NCI-H2196 (cell line): Measurements from ENCODE around the gene NKX2-8.

Source experiments
- DNase-seq: peaks from one replicate; lab custom pipeline; 2025; ENCODE audit not compliant: unreplicated experiment; lab: John Stamatoyannopoulos, UW

The NKX2-8 gene

DNA sequence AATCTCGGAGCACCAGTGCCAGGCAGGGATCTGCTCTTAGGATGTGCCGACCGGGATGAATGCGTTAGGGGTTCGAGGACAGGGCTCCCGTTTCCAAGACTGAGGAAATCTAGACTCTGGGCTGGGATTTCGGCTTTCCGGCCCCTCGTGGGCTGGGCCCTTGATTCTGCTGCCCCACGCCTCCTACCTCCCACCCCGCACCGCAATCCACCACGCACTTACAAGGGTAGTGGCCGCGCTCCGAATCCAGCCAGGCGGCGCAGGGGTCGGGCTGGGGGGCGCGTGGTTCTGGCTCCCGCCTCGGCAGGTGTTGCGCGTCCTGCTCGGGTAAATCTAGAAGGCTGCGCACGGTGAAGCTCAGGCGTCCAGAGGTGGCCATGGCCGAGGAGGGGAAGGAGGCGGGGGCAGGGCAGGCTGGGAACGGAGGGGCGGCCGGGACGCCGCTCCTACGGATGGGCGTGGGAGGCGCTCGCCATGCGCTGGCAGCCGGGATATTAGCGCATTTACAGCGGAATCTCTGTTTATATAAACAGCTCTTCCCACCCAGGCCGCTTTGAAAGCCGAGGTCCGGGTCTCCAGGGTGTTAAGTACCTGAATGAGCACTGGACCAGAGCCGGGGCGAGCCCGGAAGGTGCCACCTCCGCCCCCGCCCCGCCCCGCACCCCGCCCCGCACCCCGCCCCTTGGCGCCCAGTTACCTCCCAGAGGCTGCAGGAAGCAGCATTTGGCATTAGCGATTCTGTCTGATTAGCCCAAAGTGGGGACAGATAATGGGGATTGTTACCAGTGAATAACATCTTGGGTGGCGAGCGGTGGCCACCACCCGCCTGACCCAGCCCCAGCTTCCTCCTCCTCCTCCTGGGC, at the start of gene NKX2-8:
NKX2-8 (minus strand) TSS at position 604 of the 863 bp plus-strand sequence; CDS start at position 379, 225 bp downstream.
- peak; percentile 57 for DNase-seq

DNA sequence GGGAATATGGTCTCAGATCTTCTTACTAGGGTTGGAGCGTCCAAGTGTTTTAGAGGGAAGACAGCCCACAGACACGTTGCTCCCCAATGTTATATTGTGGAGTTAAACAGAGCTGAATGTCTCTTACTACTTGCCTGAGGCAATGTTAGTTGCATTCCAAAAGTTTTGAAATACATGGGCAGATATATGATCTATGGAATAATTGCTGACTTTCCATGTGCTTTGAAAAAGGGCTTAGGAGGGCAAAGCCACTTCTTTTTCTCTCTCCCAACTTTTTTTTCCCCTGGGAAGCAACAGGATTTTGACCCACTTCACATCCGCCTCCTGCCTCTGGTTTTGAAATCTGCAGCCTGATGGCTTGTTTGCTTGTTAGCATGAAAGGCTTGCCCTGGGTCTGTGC, 45.6 kb upstream of the NKX2-8 start:
- DNase-seq = no peak

DNA sequence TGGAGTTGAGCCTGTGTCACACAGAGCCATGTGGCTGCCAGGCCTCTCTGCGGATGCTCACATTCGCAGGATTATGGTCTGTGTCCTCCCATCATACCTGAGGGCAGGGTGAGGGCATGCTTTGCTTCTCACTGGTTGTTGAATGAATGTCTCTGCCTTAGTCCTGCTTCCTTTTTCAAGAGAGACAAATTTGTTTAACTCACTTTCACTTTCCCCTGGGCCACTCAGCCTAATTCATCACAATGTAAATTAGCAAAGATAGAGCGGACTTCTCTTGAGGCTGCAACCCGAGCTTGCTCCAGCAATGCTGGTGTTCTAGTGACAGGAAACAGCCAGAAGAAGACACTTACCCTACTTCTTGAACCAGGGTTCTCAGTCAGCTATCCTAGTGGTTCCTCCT, 43.7 kb upstream of the NKX2-8 start:
- no peak for DNase-seq

- no peak for DNase-seq
Measured at GRCh38 chr14:36625436-36625835, 43.0 kb upstream of the NKX2-8 start.

- no peak for DNase-seq
Measured at GRCh38 chr14:36625014-36625413, 42.6 kb upstream of the NKX2-8 start.

DNA sequence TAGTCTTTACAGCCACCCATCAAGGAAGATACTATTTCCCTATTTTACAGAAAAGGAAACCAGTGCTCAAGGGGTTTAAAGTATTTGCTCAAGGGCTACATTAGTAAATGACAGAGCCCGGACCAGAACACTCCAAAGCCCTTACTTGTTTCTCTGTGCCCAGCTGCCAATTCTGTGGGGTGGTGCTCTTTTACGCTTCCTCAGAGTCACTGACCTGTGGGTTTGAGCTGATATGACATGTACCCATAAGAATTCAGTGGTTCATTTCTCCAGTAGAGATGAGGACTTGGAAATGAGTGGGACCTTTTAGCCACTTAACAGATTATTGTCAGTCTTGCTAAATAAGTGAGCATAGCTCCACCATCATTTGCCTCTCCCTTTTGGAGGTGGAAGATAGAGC, 37.4 kb upstream of the NKX2-8 start:
- DNase-seq = no peak

DNA sequence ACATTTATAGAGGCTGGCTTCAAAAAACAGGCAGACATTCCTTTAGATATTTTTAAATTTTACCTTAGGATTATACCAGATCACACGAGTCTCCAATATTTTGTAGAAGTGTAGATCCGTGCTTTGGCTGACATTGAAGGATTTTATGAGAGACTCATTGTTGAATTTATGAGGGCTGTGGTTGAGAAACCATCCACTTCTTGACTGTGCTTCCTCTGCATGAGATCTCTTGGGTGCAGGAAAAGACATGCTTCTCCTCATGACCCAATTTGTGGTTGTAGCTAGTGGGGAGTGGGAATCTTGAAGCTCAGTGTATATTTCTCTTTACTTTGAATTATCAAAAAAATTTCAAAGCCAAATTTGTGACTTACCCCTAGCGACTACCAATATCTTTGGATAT, 36.7 kb upstream of the NKX2-8 start:
- DNase-seq = no peak

DNA sequence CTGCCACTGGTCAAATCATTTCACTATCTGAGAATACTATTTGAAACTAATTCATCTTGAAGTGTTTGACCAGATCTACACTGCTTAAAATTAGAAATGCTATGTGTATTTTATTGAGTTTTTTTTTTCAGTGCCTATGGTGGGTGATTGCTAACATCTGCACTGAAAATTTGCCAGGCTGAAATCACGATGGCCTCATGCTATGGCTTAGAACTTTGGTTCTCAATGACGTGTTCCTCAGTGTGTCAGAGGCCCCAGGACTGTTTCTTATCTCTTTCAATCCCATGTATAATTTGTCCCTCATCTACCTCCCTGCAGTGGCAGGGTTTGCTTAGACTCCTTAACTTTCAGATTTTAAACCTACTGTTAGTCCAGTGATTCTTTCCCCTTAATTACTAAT, 36.2 kb upstream of the NKX2-8 start:
- no peak for DNase-seq

- DNase-seq = no peak
Measured at GRCh38 chr14:36617824-36618223, 35.4 kb upstream of the NKX2-8 start.

- peak; percentile 38 for DNase-seq
Measured at GRCh38 chr14:36605506-36605857, 23.1 kb upstream of the NKX2-8 start.

- DNase-seq = peak; percentile 89
Measured at GRCh38 chr14:36604757-36605505, 22.5 kb upstream of the NKX2-8 start.

DNA sequence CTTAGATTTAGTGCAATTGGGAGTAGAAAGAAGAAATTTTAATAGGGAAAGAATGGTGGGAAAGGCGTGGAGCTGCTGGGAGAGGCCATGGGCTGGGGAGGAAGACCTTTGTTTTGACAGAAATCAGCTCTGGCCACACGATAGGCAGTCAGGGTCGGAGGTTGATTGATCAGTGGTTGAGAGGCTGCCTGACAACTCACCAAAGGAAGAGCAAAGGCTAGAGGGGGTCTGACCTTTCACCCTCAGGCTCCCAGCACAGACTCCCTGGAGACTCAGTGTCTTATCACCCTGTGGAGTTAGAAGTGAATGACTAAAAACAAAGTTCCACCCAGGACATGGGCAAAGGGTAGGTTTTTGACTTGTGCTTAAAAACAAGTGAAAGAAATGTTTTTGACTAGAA, 18.0 kb upstream of the NKX2-8 start:
- DNase-seq = no peak

DNA sequence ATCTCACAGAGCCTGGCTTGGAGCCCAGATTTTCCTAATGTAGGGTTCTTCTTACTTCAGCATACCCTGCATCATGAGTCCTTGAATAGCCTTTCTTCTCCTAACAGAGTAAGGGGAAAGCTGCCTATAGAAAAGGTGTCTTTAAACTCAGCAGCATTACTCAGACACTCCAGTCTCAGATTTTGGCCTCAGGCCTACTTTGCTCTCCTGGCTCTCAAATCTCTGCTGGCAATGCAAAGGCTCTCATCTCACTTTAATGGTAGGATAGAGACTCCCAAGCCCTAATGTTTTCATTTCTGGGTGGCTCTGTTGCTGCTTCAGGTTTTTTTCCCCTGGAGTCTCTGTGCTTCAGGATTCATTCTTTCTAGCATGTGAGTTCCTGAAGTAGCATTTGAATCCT, 9.1 kb upstream of the NKX2-8 start:
- peak; percentile 9 for DNase-seq

- DNase-seq = no peak
Measured at GRCh38 chr14:36588788-36589187, 6.4 kb upstream of the NKX2-8 start.

GRCh38 chr14:36588119-36588518, 5.7 kb upstream of the NKX2-8 start:
- DNase-seq = no peak

DNA sequence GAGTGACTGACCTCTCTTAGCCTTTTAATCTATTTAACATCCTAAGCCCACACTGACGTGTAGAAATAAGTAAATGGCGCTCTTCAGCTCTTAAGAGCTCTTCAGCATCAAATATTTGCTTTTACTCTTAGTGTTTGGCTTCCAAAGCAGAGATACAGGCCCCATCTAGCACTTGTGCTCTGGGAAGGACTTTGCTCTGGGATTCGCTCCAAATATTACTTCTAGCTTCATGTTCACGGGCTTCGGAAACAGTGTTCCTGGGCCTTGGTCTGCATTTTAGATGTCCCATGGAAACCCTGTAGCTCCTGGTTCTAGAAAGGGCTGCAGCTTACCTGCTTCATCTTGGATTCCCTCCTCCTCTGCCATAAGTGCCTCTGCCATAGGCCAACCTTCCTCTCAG, 2.7 kb upstream of the NKX2-8 start:
- peak; percentile 58 for DNase-seq

DNA sequence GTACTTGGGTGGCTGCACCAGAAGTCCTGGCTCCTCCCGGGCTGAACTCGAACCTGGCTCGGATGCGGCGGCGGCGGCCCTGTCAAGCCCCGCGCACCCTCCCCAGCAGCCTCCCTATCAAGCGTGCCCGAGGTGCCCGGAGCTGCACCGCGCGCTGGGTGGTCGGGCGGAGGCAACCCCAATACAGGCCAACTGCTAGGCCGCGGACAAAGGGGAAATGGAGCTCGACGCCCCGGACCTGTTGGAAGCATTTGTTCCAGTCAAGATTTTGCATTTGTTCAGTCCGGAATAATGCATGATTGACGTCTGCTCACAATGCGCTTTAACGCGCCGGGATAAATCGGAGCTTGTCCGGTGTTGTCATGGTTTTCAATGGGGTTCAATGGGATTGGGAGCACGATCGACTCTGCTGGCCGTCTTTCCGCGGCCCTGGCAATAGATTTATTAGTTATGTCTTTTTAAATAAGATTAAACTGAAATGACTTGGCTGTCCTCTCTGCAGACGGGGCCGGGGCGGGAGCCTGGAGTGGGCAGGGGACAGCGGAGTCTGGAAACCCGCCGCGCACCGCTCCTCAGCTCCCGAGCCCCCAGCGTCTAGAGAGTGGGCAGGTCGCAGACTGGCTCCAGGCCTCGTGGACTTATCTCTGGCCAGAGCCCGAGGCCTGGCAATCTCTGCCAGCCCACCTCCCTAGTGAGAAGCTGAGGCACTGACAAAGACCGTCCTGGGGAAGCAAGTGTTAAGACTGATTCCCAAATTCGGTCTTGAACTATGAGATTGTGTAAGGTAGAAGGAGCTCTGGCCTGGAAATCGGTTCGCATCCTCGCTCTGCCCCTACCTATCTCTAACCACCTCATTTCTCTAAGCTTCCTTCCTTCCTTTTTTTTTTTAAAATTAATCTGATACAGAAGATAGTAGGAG, 1.7 kb upstream of the NKX2-8 start:
- no peak for DNase-seq

DNA sequence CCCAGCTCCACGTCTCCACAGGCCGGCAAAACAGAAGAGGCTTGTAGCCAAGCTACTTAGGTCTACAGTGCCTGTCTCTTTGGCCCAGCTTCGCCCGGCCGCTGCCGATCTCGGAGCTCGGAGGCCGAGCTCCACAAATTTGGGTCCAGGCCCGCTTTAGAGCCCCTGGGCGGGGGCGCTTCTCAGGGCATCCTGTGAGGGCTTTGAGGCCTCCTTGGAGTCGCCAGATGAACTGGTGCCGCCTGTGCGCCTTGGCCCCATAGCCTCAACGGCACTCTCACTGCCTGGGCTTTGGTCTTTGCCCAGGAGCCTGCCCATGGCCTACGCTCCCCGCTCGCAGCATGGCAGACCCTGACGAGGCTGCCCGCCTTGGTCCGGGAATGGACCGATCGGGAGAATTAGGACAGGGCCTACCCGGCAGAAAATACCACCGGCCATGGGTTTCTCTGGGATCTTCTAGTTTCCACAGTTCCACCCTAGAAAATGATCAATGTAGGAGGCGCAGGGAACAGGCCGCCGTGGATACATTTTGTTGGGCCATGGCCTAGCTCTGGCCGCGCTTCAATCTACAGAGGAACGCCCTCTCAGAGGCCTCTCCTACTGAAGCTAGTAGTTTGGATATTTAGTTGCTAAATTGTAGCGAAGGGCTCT, 953 bp upstream of the NKX2-8 start:
- DNase-seq = no peak

GRCh38 chr14:36582874-36583241, 444 bp upstream of the NKX2-8 start:
- no peak for DNase-seq

GRCh38 chr14:36580856-36581831, 1.3 kb downstream of the NKX2-8 start:
- peak; percentile 67 for DNase-seq
